Stromal cell of bone marrow (primary cell): ENCODE measurements around the gene EEF1AKMT4.

ENCODE experiments used
- DNase-seq: peaks from one replicate; pipeline ENCODE4 v3.0.0-alpha.2; 2012; ENCODE audit warnings: low read depth

The EEF1AKMT4 gene

DNA sequence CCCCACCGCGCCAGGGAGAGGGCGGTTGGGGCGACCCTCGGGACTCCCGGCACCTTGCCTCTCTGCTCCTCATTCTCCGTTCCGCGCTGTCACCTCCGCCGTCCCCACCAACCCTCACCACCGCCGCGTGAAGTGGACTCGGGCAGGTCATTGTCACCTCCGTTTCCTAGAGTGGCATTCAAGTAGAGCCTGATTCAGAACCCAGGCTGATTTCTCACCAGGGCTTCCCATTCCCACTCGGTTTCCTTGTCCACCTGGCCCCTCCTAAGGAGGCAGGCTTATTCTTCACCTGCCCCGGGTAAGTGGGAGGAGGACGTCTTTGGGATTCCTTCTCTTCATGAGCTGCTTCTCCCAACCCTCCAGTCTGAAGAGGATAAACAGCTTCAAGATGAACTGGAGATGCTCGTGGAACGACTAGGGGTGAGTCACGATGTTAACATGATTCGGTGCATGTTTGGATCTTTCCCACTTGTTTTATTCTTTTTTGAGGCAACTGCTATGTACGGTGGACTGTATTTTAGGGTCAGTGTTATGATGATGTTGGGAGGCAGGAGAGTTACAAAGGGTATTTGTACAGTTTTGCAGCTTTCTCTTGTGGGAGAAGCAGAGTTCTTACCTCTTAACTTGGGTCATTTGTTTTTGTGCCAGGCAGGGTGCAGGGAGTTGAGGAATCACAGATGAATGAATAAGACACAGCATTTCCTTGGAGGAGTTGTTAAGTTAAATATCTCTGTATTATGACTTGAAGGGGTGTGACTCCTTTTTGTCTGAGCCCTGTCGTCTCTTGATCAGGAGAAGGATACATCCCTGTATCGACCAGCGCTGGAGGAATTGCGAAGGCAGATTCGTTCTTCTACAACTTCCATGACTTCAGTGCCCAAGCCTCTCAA, 50.3 kb downstream of the EEF1AKMT4 start:
- DNase-seq = no peak

DNA sequence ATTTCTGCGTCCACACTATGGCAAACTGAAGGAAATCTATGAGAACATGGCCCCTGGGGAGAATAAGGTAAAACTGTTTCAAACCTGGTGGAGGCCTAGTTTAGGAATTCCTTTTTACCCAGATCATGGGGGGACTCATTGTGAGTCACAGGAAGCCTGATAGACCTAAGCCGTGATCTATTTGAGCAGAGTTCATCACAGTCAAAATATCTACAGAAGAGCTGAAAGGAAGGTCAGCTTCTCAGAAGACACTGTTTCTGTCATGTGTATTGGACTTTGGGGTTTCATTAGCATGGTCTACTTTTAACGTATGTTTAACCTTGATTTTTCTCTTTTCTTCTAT, 50.9 kb downstream of the EEF1AKMT4 start:
- DNase-seq = no peak

DNA sequence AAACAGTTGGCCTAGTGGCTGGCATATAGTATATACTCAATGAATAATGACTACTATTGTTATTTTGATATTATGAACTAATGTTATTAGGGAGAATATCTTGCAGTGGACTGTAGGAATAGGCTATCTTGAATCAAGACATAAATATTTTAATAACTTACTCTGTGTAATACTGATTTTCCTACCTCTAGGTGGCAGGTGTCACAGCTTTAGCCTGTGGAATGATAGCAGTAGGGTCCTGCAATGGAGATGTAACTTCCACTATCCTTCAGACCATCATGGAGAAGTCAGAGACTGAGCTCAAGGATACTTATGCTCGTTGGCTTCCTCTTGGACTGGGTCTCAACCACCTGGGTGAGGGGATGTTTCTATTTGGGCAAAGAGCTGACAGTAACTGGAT, 56.1 kb downstream of the EEF1AKMT4 start:
- DNase-seq = no peak

- no peak for DNase-seq
These were observed 57.0 kb downstream of the EEF1AKMT4 start for GRCh38 chr3:184306341-184306972.

DNA sequence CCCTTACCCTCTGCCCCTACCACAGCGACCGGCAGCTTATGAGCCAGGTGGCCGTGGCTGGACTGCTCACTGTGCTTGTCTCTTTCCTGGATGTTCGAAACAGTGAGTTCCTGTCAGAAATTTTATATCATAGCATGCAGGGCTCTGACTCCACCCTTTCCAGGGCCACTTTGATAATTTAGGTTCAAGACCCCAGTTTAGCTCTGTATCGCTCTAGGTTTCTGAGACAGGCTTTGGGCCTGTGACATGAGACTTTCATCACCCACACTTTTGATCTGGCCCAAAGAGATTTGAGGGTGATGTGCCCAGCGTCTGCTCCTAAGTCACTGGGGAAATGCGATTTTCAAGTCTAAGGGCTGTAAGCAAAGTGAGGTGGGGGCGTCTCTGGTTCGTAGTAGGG, 58.4 kb downstream of the EEF1AKMT4 start:
- DNase-seq = no peak
